Spleen (tissue), 7 donors: ENCODE results near the gene HS3ST3B1.
A peak's percentile ranks its signal among the peaks of the same experiment; 100 is the strongest.

Experiments
- CTCF ChIP-seq, 11 experiments: fragments of 200-600 bp in 7 of 11; fragments of 450-650 bp in 4 of 11; sonication (generic) in 4 of 11; IDR thresholded peaks in 8 of 11; conservative IDR thresholded peaks in 3 of 11; 1 replicate in 7 of 11; 2 replicates in 4 of 11; pipeline versions ENCODE4 v1.4.0 to v1.8.0; 2016 to 2021; ENCODE audit warnings: antibody characterized with exemption in 11 of 11, inconsistent platforms in 4 of 11, mild to moderate bottlenecking in 1 of 11
- POLR2A ChIP-seq, 3 donors: fragments of 450-650 bp; IDR thresholded peaks; one replicate each; pipeline ENCODE4 v1.5.1; 2017; ENCODE audit warnings: antibody characterized with exemption in 3 of 3, mild to moderate bottlenecking in 1 of 3
- POLR2AphosphoS5 ChIP-seq, 3 donors: sonication (generic); formaldehyde crosslinking; IDR thresholded peaks; one replicate each; pipeline ENCODE4 v1.5.1; 2017; ENCODE audit warnings: antibody characterized with exemption in 3 of 3
- donor health status: DM: no; HTN: no; CAD: no; lungs with moderate emphysema.
- donor health status: DM: no; HTN: no; CAD: no.
- donor health status: DM: no; HTN: no; CAD: no.

- TF ChIP-seq POLR2AphosphoS5 (IDR thresholded peaks at IDR 0.05) (peak; percentile 9 to 53 (median 38)), POLR2A (IDR thresholded peaks at IDR 0.05) (peak in 1 of 3 donors; percentile 24), CTCF (IDR thresholded peaks at IDR 0.05 in 8 of 11, conservative IDR thresholded peaks at IDR 0.05 in 3 of 11) (no peak)
Observed at GRCh38 chr17:14302091-14302430, 1.2 kb downstream of the HS3ST3B1 start.
